H1 (cell line): ENCODE results near the gene GPC6.

Experiments used
- CEBPB ChIP-seq: IDR thresholded peaks from 2 replicates; pipeline ENCODE4 v1.6.1; 2012; ENCODE audit warnings: low read depth, low read length
- CTCF ChIP-seq, 3 experiments: IDR thresholded peaks; 1 replicate in 2 of 3; 2 replicates in 1 of 3; pipeline versions ENCODE4 v1.5.1 to v1.6.1; 2011; ENCODE audit warnings: low read length in 3 of 3, mild to moderate bottlenecking in 3 of 3, inconsistent platforms in 2 of 3, low read depth in 1 of 3, moderate library complexity in 1 of 3; ENCODE audit not compliant: insufficient read depth in 1 of 3; ENCODE audit errors: control extremely low read depth in 1 of 3
- EZH2 ChIP-seq: fragments of 200-600 bp; sonication (generic); IDR thresholded peaks from 2 replicates; pipeline ENCODE4 v1.7.1; 2012; ENCODE audit warnings: low read depth, mild to moderate bottlenecking, moderate library complexity, low read length, inconsistent platforms; ENCODE audit not compliant: severe bottlenecking
- HDAC6 ChIP-seq: IDR thresholded peaks from one replicate; pipeline ENCODE4 v1.7.1; 2012; ENCODE audit warnings: low read depth, mild to moderate bottlenecking, inconsistent platforms, low read length, moderate library complexity
- NRF1 ChIP-seq: IDR thresholded peaks from 2 replicates; pipeline ENCODE4 v1.6.1; 2011; ENCODE audit warnings: mild to moderate bottlenecking, low read depth, low read length, improper control_type of control experiment
- POLR2A ChIP-seq, 2 experiments: IDR thresholded peaks; 1 replicate in 1 of 2; 2 replicates in 1 of 2; pipeline ENCODE4 v1.6.1; 2011; ENCODE audit warnings: low read depth in 2 of 2, low read length in 2 of 2, mild to moderate bottlenecking in 2 of 2; ENCODE audit errors: control extremely low read depth in 1 of 2
- POLR2AphosphoS5 ChIP-seq: IDR thresholded peaks from 2 replicates; pipeline ENCODE4 v1.6.1; 2011; ENCODE audit warnings: low read depth, low read length
- SP1 ChIP-seq: IDR thresholded peaks from 2 replicates; pipeline ENCODE4 v1.6.1; 2011; ENCODE audit warnings: low read depth, low read length
- SP4 ChIP-seq: IDR thresholded peaks from 2 replicates; pipeline ENCODE4 v1.6.1; 2012; ENCODE audit warnings: low read length, inconsistent platforms
- USF2 ChIP-seq: IDR thresholded peaks from 2 replicates; pipeline ENCODE4 v1.6.1; 2011; ENCODE audit warnings: low read length, improper control_type of control experiment
- ZNF274 ChIP-seq: IDR thresholded peaks from 2 replicates; pipeline ENCODE4 v1.7.0; 2012; ENCODE audit warnings: low read length, borderline replicate concordance; ENCODE audit errors: extremely low read depth

GRCh38 chr13:93462151-93462550, 235.5 kb downstream of the GPC6 start:
- no peak for TF ChIP-seq EZH2
- TF ChIP-seq SP4, result no peak
- TF ChIP-seq CTCF (IDR thresholded peaks at IDR 0.05; ENCODE audit: control extremely low read depth in 1 of 3, insufficient read depth in 1 of 3, low read depth in 1 of 3, low read length in 3 of 3), result no peak
- no peak for TF ChIP-seq HDAC6
- TF ChIP-seq CEBPB, result no peak
- TF ChIP-seq POLR2A (IDR thresholded peaks at IDR 0.05; ENCODE audit: control extremely low read depth in 1 of 2, low read depth in 2 of 2, low read length in 2 of 2), result no peak
- no peak for TF ChIP-seq POLR2AphosphoS5
- TF ChIP-seq USF2, result no peak
- no peak for TF ChIP-seq NRF1
- no peak for TF ChIP-seq ZNF274
- TF ChIP-seq SP1, result no peak
